HCT116 (cell line): ENCODE results near the gene FARP1.

ENCODE experiments used
- FOSL1 ChIP-seq: IDR thresholded peaks from 2 replicates; pipeline ENCODE4 v1.6.1; 2012; ENCODE audit warnings: low read depth
- POLR2A ChIP-seq: IDR thresholded peaks from 2 replicates; pipeline ENCODE4 v1.7.0; 2011; ENCODE audit warnings: borderline replicate concordance; ENCODE audit not compliant: insufficient read depth, insufficient read length; ENCODE audit errors: extremely low read depth
- TF ChIP-seq, protein P1 (sequence below): IDR thresholded peaks from 2 replicates; pipeline ENCODE4 v1.6.1; 2012; ENCODE audit warnings: low read depth
- TF ChIP-seq, protein P2 (sequence below), 3 experiments: fragments of 200-600 bp in 1 of 3; sonication (generic) in 1 of 3; IDR thresholded peaks in 2 of 3; conservative IDR thresholded peaks in 1 of 3; 2 replicates each; pipeline ENCODE4 v1.5.1; 2012 to 2017; ENCODE audit warnings: low read depth in 2 of 3, low read length in 2 of 3, antibody characterized with exemption in 1 of 3, borderline replicate concordance in 1 of 3, control low read depth in 1 of 3, mild to moderate bottlenecking in 1 of 3, mixed read lengths in 1 of 3, mixed run types in 1 of 3, moderate library complexity in 1 of 3; ENCODE audit not compliant: insufficient read depth in 1 of 3

GRCh38 chr13:98236197-98236596 lies 93.3 kb downstream of the FARP1 start:
- TF ChIP-seq FOSL1 (no peak), POLR2A (no peak)
- TF ChIP-seq, protein P1, sequence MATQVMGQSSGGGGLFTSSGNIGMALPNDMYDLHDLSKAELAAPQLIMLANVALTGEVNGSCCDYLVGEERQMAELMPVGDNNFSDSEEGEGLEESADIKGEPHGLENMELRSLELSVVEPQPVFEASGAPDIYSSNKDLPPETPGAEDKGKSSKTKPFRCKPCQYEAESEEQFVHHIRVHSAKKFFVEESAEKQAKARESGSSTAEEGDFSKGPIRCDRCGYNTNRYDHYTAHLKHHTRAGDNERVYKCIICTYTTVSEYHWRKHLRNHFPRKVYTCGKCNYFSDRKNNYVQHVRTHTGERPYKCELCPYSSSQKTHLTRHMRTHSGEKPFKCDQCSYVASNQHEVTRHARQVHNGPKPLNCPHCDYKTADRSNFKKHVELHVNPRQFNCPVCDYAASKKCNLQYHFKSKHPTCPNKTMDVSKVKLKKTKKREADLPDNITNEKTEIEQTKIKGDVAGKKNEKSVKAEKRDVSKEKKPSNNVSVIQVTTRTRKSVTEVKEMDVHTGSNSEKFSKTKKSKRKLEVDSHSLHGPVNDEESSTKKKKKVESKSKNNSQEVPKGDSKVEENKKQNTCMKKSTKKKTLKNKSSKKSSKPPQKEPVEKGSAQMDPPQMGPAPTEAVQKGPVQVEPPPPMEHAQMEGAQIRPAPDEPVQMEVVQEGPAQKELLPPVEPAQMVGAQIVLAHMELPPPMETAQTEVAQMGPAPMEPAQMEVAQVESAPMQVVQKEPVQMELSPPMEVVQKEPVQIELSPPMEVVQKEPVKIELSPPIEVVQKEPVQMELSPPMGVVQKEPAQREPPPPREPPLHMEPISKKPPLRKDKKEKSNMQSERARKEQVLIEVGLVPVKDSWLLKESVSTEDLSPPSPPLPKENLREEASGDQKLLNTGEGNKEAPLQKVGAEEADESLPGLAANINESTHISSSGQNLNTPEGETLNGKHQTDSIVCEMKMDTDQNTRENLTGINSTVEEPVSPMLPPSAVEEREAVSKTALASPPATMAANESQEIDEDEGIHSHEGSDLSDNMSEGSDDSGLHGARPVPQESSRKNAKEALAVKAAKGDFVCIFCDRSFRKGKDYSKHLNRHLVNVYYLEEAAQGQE = no peak
- TF ChIP-seq, protein P2, sequence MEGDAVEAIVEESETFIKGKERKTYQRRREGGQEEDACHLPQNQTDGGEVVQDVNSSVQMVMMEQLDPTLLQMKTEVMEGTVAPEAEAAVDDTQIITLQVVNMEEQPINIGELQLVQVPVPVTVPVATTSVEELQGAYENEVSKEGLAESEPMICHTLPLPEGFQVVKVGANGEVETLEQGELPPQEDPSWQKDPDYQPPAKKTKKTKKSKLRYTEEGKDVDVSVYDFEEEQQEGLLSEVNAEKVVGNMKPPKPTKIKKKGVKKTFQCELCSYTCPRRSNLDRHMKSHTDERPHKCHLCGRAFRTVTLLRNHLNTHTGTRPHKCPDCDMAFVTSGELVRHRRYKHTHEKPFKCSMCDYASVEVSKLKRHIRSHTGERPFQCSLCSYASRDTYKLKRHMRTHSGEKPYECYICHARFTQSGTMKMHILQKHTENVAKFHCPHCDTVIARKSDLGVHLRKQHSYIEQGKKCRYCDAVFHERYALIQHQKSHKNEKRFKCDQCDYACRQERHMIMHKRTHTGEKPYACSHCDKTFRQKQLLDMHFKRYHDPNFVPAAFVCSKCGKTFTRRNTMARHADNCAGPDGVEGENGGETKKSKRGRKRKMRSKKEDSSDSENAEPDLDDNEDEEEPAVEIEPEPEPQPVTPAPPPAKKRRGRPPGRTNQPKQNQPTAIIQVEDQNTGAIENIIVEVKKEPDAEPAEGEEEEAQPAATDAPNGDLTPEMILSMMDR (IDR thresholded peaks at IDR 0.05 in 2 of 3, conservative IDR thresholded peaks at IDR 0.05 in 1 of 3; ENCODE audit: borderline replicate concordance in 1 of 3, insufficient read depth in 1 of 3, low read depth in 2 of 3, low read length in 2 of 3) = no peak
